Measurements from ENCODE around the gene LORICRIN.

Gene LORICRIN

DNA sequence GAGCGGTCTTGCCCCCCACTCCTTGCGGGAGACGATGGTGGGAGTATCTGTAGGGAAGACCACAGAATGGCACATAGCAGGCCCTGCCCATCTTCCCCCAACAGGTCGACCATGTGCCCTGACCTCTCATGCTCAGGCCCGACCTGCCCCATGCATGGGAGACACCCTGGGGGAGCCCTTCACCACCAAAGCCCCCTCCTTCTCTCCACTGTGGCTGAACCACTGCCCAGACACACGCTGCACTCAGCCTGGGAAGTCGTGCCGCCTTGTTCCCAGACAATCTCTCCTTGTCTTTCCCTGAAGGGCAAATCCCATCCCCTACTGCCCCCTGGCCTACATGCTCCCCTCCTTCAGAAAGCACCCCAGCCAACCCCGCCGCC is 47.7 kb downstream of the LORICRIN start:
- DNase-seq: no peak

DNA sequence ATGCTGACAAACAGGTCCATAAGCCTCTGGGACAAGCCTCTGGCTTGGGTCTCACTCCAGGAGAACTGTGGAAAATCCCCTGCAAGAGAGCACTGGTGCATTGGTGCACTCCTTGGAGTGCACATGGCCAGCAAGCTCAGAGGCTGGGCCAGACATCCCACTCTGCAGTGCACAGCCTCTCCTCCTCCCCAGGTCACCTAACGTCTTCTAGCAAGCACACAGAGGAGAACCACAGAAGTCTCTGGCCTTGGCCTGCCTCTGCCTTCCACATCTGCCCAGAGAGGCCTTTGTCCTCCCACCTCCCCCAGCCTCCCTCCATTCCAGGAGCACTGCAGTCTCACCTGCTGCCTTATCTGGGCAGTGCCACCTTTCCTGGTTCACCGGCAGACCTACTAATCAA is 49.1 kb downstream of the LORICRIN start:
- no peak for DNase-seq

DNA sequence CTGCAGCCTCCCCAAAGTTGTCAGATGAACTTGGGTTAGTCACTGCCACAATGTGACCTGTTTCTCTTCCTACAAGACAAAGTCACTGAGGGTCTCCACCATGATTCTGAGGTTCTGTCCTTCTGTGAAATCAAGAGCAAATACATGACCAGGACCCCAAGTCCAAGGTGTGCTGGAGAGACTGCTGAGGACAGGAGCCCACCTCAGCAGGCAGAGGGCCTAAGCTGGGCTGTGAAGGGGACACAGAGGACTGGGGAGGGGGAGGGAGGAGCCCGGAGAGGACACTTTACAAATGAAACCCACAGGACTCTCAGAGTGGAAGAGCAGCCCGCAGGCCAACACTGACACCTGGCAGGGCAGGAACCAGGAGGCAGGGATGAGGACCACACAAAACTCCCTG is 50.0 kb downstream of the LORICRIN start:
- no peak for DNase-seq

DNA sequence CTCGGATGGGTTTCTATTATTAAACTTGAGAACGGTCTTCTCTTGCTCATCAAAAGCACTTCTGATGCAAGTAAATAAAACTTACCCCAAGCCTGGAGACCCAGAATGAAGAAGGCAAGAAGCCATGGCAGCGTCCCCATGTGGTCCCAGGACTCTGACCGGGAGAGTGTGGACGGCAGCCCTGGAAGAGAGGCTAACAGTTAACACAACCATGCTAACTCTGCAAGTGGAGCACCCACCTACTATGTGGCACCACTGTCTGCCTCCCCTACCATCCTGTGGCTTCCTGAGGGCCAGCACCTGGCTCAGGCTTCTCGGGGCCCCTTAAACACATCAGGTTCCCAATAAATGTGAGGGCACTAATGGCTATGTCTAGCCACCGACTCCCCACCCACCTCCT is 51.0 kb downstream of the LORICRIN start:
- no peak for DNase-seq
